HG03175 (cell line): ENCODE measurements around the gene MOGAT2.
"Not testable (repeated sequence)": the region's sequence is repeated elsewhere in the genome, so short reads cannot be mapped to it uniquely, and the experiment has no call there.

Source experiments
- ATAC-seq: cut with Tn5 transposase; IDR thresholded peaks from one replicate; pipeline ENCODE4 v1.9.1; 2021; ENCODE audit warnings: mild to moderate bottlenecking, moderate library complexity; ENCODE audit not compliant: unreplicated experiment

MOGAT2 gene

DNA sequence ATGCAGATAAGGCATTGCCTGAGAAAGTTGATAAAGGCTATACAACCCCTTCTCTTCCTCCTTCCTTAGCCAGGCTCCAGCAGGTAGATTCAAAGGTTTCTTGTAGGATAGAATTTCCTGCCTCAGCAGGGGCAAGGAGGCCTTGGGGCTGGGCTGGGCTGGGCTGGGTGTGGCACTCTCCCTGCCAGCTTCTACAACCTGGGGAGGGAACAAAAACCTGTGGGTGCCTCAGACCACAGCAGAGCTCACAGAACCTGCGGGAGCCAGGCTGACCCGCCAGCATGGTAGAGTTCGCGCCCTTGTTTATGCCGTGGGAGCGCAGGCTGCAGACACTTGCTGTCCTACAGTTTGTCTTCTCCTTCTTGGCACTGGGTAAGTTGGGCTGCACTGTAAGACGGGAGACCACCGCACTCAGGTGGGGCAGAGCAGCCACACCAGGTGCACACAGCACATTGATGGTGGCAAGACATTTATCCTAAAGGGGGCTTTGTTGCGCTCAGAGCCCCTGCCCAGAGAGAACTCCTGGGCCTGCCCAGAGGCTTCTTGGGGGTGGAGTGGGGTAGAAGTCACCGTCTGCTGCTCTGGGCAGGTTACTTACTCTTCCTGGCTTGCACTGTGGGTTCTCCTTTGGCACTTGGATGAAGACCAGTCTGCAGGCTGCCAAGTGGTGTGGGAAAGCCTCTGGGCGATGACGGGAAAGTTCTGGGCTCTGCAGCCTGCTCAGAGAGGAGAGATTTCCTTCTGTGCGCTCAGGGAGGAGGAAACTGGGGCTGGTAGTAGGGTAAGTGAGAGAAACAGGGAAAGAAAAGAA is at the start of gene MOGAT2:
Gene MOGAT2 (plus strand): TSS at position 231 of the 811 bp plus-strand sequence. CDS start 51 bp downstream, at position 282.
- ATAC-seq, result no peak

DNA sequence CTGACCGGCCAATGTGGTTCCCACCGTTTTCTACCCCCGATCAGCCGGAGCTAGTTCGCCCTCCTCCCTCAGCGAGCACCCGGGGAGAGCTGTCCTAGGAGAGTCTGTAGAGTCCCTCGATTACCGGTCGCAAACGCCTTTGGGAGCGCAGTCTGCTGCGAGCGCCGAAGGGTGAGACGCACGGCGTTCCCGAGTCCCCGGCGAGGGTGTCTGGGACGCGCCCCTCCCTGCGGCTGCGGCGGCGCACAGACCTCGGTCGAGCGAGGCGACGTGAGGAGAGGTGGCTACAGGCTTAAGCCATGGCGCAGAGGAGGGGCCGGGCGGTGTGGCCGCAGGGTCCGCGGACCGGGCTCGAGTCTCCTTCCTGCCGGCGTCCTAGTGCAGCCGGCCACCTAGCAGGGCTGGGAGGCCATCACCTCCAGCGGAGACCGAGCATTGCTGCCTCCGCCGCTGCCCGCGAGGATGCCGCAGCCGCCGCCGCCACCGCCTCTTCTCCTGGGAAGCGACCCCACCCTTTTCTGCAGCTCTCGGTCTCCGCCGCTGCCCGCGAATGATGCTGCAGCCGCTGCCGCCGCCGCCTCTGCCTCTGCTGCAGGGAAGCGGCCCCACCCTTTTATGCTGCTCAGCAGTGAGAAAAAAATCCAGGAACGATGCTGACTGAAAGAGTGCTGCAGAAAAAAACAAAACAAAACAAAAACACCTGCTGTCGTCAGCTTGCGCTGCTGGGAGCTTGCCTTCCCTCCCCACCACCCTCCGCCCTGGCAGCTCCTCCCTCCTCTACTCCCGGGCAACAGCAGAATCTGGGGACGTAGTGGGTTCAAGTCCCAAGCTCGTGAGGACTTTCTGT is 49.0 kb upstream of the MOGAT2 start, which contains the start of gene MAP6:
Gene MAP6 (minus strand): TSS at position 588 of the 847 bp plus-strand sequence. CDS start 669 bp downstream, outside the sequence.
- ATAC-seq, result no peak

DNA sequence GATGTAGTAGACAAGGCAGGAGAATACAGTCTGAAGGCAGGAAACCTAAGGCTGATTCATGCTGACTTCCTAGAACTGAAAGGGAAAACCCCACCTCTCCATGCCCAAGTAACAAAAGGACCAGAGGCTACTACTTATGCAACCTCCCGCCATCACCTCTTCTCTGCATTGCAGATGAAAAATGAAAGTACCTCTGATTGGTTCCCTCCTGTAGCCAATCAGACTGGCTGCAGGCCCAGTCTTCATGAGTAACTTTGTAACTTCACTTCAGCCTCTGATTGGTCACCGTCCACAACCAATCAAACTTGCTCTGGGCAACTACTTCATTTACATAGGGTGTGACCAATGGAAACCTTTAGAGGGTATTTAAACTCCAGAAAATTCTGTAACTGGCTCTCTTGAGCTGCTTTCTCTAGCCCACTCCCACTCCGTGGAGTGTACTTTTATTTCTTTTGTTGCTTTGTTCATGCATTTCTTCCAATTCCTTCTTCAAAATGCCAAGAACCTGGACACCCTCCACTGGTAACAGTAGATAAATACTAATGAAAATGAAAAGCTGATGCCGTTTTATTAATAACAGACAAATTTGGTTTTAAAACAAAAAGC is 43.6 kb upstream of the MOGAT2 start:
- no peak for ATAC-seq

DNA sequence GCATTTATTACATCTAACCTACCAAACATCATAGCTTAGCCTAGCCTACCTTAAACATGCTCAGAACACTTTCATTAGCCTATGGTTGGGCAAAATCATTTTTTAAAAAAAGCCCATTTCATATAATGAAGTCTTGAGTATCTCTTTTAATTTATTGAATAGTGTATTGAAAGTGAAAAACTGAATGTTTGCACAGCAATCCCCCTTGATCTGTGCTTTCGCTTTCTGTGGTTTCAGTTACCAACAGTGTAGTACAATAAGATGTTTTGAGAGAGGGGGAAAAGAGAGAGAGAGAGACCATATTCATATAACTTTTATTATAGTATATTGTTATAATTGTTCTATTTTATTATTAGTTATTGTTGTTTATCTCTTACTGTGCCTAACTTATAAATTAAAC is 40.4 kb upstream of the MOGAT2 start:
- ATAC-seq, result no peak

DNA sequence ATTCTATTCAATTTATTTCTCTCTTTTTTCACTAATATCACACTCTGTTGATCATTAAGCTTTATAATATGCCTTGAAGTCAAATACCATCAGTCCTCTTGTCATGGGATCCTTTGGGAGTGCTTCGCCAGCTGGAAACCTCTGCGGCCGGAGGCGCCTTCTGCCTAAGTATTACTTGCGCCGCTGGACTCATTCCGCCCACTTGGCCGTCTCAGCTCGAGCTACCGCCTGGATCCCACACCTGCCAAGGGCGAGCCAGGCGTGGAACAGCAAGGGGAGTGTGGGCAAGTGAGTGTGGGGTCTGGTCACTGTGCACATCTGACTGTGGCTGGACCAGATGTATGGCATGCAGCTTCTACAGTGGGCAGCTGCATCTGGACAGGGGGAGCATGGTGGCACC is 39.7 kb upstream of the MOGAT2 start:
- ATAC-seq, result no peak

DNA sequence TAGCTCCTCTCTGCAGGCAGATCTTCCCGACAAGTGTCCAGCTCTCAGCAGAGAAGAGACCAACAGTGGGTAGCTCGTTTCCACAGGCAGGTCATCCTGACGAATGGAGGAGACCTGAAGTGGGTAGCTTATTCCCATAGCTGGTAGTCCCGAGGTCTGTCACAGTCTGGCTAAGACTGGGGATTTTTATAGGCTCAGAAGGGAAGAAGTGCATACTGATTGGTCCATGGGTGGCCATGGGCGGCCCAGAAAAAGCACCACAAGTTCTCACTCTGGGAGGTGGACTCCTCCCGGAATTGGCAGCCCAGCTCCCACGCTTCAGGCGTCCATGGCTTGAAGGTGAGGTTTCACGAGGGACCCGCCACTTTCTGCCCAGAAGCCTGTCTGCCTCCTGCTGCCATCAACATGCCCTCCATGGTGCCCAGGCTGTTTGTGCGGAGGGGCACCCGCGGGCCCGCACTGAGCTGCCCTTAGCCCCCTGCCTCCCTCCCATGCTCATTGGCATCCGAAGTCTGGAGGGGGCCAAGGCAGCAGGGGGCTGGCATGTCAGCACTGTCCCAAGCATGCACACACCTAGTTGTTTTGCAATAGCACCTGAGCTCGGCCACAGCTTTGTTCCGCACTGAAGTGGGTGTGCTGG is 38.9 kb upstream of the MOGAT2 start:
- ATAC-seq, result no peak

DNA sequence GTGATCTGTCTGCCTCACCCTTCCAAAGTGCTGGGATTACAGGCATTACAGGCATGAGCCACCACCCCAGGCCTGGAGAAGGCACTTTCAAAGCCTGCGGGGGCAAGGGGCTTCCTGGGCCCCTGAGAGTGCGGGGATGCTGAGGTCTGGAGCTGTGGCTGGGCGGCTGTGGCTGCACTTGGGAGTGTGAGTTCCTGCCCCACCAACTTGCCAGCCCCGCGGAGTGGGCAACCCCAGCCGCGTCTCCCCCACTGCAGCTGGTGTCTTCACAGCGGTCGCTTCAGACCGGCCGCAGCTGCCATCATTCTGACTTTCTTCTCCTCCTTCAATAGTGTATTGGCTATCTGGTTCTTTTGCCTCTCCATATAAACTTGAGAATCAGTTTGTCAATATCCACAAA is 38.1 kb upstream of the MOGAT2 start:
- no peak for ATAC-seq

DNA sequence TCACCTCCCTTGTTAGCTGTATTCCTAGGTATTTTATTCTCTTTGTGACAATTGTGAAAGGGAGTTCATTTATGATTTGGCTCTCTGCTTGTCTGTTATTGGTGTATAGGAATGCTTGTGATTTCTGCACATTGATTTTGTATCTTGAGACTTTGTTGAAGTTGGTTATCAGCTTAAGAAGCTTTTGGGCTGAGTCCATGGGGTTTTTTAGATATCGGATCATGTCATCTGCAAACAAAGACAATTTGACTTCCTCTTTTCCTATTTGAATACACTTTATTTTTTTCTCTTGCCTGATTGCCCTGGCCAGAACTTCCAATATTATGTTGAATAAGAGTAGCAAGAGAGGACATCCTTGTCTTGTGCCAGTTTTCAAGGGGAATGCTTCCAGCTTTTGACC is 33.8 kb upstream of the MOGAT2 start:
- ATAC-seq, result not testable (repeated sequence)

DNA sequence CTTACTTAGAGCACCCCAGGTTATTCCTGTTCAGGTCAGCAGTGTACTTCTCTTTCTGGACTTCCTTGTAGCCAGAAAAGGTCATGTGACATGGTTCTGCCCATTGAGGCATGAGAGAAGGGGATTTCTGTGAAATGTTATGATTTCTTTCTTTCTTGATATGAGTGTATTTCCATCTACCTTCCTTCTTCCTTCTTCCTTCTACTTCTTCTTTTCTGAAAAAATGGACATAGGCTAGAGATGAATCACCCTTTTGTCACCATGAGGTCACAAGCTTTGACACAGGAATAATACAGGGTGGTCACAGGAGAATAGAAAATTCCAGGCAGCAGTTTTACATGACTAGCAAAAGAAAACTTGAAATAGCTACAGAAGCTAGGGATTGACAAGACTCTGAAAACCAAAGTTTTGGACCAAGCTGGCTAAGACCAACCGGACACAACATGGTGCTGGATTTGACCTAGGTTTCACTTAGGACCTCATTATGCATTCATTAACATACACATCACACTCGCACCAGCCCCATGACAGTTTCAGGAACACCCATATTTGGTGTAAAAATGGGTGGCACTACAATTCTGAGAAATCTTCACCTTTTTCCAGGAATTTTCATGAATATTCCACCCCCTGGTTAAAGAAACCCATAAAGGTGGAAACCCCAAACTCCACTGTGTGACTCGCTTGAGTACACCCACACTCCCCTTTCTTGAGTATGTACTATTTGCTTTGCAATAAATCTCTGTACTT is 27.6 kb upstream of the MOGAT2 start:
- peak; percentile 76 for ATAC-seq

DNA sequence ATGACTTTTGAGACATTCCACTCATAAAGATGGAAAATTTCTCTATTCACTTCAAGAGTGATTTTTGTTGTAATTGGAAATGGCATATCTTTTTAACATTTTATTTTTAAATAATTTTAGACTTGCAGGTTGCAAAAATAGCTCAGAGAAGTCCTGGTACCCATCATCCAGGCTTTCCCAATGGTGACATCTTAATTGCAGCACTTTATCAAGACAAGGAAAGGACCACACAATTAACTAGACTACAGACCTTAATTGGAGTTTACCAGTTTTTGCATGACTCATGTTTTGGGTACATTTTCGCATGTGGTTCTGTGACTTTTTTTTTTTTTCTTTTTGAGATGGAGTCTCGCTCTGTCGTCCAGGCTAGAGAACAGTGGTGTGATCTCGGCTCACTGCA is 25.8 kb upstream of the MOGAT2 start:
- ATAC-seq, result no peak

DNA sequence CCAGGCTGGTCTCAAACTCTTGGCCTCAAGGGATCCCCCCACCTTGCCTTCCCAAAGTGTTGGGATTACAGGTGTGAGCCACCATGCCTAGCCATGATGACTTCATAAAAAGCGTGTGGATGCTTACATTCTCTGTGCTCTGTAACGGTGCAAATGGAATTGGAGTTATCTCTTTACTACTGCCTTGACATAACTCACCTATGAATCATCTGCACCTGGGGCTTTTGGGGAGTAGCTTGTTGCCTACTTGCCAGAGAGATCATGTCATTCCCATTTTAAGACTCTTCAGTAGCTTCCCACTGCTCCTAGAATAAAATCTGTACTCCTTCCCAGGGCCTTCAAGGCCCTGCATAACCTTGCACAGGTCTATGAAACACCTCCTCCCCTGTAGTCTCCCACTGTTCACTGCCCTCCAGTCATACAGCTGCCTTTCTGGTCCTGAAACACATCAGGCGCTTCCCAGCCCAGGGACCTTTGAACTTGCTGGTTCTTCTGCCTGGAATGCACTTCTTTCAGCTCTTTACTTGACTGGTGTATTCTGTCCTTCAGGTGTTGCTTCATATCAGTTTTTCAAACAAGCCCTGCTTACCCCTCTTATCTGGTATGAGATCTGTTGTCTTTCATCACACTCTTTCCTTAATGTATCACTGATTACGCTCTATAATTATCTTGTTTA is 19.6 kb upstream of the MOGAT2 start:
- no peak for ATAC-seq

DNA sequence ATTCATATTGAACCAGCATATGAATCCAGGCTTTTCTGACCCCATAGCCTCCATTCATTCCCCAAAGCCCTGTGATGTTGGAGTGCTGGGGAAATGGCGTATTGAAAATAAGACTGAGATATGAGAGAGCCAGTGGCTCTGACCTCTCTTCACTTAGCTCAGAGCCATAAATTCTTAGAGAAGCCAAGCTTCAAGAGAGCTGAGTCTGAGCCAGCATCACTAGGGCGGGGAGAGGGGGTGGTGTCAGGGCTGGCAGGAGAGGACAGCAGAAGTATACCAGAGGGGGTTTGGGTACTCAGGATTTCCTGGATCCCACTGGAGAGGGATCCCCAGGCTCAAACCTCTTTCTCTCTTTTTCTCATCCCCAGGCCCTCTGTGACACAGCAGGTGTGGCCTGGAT is 16.7 kb upstream of the MOGAT2 start:
- no peak for ATAC-seq

DNA sequence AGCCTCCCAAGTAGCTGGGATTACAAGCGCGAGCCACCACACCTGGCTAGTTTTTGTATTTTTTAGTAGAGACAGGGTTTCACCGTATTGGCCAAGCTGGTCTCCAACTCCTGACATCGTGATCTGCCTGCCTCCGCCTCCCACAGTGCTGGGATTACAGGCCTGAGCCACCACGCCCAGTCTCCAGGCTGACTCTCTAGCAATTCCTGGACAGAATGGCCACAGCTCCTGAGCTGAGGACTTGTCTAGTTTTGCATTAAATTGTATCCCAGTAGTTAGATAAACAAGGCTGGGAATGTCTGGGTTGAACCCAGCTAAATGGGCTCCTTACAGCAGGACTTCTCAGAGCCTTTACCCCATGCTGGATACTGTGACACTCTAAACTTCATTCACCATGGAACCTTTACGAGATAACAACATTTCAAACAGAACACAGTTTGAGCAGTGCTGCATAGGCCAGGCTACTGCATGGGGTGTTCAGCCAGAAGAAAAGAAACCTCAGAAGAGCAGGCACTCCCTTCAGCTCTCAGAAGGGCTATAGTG is 13.9 kb upstream of the MOGAT2 start:
- no peak for ATAC-seq

DNA sequence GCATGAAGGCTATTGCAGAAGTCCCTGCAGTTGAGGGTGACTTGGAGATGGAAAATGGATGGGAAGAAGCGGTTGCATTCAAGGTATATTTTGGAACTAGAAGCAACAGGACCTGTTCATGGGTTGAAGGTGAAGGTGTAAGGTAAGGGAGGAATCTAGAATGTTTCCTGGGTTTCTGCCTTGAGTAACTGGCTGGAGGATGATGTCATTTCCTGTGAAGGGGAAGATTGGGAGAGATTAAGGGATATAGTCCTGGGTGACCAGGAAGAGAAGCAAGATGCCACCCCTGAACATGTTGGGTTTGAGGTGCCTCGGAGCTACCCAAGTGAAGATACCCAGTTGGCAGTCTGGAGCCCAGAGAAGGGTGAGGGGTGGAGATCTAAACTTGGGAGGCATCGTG is 12.1 kb upstream of the MOGAT2 start:
- no peak for ATAC-seq

DNA sequence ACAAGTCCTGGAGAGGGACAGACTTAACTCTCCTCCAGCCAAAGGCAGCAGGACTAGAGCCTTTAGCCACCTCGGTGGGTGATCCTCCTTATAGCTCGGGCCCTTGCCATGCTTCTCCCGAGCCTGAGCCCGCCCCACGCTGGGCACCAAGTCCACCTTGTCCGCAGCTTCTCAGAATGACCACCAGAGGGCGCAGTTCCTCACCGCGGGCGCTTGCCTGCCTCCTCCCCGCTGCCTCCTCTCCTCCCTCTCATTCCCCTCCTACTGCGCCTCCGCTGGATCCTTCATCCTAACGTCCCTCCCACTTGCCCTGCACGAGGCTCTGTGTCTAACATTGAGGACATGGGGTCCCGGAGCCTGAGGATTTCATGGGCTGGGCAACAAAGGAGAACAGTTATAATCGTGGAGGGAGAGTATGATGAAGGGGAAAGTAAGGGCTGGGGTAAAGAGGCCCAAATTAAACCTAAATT is 11.3 kb upstream of the MOGAT2 start:
- ATAC-seq, result peak; percentile 62

DNA sequence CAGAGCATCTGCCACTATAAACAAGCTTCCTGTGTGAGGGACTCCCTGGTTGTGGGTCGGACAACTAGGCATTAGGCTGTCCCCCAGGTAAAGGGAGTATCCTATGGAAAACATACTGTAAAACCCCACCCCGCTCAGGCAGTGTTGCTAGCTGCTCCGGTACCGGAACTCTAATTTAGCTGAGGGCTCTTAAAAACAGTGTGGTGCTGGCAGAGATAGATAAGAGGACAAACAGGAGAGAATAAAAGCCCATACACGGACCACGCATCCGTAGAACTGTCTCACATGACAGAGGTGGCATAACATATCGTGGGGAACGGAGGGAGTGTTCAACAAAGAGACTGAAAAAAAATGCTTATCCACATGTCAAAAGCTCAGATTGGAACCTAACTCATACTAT is 3.4 kb upstream of the MOGAT2 start:
- ATAC-seq, result no peak

DNA sequence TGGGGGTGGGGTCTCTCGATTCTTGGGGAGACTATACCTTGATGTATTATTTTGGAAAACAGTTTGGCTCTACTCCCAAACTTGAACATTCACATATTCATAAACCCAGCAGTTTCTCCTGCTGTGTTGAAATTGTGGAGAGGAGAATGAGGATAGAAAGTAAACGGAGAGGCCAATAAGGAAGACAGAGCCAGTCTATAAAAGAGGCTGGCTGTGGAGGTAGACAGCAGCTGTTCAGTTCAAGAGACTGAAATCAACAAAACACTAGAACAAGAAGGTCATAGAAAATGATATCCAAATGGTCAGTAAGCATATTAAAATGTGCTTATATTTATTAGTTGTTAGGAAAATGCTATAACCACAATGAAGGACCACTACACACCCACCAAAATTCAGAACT is 1.9 kb upstream of the MOGAT2 start:
- no peak for ATAC-seq

DNA sequence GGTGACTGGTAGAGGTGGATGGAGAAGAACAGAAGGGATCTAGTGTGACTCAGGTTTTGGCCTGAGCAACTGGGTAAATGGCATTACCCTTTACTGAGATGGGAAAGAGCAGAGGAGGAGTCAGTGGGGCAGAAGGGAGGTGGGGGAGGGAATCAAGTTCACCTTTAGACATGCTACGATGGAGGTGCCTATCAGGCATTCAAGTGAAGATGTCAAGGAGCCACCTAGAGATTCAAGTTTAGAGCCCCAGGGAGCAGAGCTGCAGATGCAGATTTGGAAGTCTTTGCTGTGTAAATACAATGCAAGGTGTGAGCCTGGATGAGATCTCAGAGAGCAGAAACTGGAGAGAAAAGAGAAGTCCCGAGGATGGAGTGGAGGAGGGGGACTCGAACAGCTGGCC is 979 bp upstream of the MOGAT2 start:
- no peak for ATAC-seq
